Right lung (tissue), 5 donors: ENCODE results near the gene NANS. TPM values are rescaled to one million over a fixed set of nuclear protein-coding genes. Genes with fewer than 3 reads are reported as not detected.
A peak's percentile ranks its signal among the peaks of the same experiment; 100 is the strongest.

Experiments used
- DNase-seq, 2 donors: peaks; one replicate each; pipeline ENCODE4 v3.0.0-alpha.2; 2013
- polyA plus RNA-seq, 5 donors: library from polyadenylated mRNA; unstranded; fragments of 120-200 nt; gene quantifications; one replicate each; pipeline versions ENCODE4 v1.2.1 to v1.2.3, GENCODE V29; 2013; ENCODE audit warnings: inconsistent platforms in 1 of 5, low replicate concordance in 1 of 5; ENCODE audit not compliant: insufficient read length in 5 of 5, insufficient read depth in 1 of 5

Gene NANS
- polyA plus RNA-seq, 5 donors: 36.5 to 53.0 (median 39.9) TPM

GRCh38 chr9:98034593-98035546, 21.7 kb upstream of the NANS start:
- peak; percentile 47 to 67 for DNase-seq

- DNase-seq: no peak
Measured at GRCh38 chr9:98037357-98037756, 19.2 kb upstream of the NANS start.

DNA sequence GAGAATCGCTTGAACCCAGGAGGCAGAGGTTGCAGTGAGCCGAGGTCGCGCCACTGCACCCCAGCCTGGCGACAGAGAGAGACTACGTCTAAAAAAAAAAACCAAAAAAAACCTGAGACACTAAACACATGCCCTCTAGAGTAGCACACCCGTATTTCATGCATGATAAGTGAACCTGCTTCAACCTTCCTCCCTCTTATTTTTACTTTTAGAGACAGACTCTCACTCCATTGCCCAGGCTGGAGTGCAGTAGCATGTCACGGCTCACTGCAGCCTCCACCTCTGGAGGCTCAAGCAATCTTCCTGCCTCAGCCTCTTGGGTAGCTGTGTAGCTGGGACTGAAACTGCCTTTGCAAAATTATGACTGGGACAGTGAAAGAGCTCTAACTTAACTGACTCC, 17.6 kb upstream of the NANS start:
- DNase-seq: no peak

DNA sequence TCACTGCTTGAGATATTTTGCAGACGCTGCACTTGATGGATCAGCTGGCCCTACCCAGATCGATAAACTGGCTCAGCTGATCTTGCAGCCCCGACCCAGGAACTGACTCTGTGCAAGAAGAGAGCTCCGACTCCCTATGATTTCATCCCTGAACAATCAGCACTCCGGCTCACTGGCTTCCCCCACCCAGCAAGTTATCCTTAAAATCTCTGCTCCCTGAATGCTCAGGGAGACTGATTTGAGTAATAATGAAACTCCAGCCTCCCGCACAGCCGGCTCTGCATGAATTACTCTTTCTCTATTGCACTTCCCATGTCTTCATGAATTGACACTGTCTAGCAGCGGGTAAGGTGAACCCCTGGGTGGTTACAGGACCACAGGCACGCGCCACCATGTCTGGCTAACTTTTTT, 16.9 kb upstream of the NANS start:
- no peak for DNase-seq

GRCh38 chr9:98040212-98040611, 16.3 kb upstream of the NANS start:
- DNase-seq: no peak

- DNase-seq: no peak
Measured at GRCh38 chr9:98043915-98044314, 12.6 kb upstream of the NANS start.

GRCh38 chr9:98045234-98046179, 11.0 kb upstream of the NANS start:
- DNase-seq: no peak

GRCh38 chr9:98046180-98046543, 10.4 kb upstream of the NANS start:
- DNase-seq: no peak

DNA sequence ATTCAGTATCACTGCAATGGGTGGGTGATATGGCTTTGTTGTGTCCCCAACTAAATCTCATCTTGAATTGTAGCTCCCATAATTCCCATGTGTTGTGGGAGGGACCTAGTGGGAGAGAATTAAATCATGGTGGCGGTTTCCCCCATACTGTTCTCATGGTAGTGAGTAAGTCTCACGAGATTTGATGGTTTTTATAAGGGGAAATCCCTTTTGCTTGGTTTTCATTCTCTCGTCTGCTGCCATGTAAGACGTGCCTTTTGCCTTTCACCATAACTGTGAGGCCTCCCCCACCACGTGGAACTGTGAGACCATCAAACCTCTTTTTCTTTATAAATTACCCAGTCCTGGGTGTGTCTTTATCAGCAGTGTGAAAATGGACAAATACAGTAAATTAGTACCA, 9.5 kb upstream of the NANS start:
- no peak for DNase-seq

DNA sequence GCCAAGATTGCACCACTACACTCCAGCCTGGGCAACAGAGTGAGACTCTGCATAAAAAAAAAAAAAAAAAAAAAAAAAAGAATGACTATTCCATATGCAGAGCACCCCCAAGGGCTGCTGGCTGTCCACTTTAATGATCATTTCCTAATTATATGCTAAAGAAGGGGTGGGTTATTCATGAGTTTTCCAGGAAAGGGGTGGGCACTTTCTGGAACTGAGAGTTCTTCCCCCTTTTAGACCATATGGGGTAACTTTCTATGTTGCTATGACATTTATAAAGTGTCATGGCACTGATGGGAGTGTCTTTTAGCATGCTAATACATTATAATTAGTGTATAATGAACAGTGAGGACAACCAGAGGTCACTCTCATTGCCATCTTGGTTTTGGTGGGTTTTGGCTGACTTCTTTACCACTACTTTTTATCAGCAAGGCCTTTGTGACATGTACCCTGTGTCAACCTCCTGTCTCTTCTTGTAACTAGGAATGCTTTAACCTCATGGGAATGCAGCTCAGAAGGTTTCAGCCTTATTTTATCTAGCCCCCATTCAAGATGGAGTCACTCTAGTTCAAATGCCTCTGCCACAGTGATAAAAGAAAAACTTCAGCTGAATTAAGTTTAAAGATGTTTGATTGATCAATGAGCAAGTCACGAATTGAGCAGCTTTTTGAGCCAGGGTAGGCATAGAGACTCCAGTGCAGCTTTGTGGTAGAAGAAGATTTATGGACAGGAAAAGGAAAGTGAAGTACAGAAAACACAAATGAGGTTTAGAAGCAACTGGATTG, 7.1 kb upstream of the NANS start:
- no peak for DNase-seq

- DNase-seq: no peak
Measured at GRCh38 chr9:98050351-98050750, 6.2 kb upstream of the NANS start.

DNA sequence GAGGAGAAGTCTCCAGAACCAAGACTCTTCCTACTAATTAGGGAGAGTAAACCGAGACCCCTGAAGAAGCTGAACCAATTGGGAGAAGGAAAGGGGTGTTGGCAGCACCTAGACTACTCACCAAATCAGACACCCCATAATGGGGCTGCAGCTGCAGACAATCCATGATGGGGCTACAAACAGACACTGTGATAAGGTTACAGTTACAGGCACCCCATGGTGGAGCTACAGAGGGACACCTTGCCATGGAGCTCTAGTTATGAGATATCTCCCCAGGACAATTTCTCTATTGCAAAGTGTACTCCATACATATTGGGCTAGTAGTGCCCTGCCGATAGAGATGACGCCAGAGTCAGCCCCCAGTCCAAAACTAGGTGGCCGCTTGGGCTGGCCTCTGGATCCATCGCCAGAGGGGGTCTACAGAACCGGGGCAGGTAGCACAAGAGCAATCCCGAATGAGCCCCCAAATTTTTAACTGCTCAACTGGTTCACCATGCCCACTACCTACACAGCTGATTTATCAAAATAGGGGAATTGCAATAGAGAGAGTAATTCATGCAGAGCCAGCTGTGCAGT, 2.1 kb upstream of the NANS start:
- no peak for DNase-seq

GRCh38 chr9:98057138-98057799, 737 bp downstream of the NANS start:
- peak in 1 of 2 donors; percentile 26 for DNase-seq

DNA sequence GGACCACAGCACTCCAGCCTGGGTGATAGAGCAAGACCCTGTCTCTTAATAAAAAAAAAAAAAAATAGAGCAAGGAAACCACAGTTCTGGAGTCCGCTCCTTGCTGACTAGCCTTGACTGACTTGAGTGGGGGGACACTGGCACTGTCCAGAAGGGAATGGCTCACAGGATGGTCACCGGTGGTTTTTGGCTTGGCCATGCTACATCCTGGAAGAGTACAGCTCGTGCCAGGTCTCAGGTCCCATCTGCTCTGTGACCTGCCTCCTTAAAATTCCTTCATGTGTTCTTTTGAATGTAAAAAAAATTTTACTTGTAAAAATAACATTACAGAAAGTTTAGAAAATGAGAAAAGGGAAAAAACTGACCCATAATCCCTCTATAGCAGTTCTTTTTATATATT, 5.6 kb downstream of the NANS start:
- DNase-seq: no peak

DNA sequence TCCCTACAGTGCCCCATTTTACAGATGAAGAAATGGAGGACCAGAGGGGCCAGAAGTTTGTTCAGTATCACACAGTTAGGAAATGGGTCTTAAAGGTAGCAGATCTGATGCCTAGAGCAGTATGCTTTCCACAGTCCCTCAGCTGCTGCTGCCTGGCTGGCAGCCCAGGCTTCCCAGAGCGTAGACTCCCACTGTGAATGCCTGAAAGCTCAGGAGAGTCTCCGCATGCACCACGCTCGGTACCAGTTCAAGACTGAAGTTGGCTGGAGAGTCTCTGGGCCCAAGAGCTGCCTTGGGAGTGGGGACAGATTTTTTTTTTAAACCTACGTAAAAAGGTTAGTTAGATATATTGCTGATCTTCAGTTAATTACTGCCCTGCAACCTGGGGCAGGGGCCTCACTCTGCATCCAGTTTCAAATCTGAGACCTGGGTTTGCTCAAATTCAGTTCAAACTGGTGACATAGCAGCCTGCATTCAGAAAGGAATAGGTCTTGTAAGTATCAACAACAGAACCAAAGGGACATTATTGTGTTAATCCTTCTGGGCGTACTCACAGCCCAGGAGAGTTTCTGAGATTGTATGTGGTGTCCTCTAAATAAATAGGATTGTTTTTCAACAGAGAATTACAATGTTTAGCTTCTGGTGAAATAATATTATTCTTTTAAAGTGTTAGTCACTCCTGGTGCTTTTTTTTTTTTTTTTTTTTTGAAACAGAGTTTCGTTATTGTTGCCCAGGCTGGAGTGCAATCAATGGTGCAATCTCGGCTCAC, 8.3 kb downstream of the NANS start:
- no peak for DNase-seq

GRCh38 chr9:98066235-98066634, 9.7 kb downstream of the NANS start:
- DNase-seq: no peak

GRCh38 chr9:98067184-98067583, 10.7 kb downstream of the NANS start:
- no peak for DNase-seq

- DNase-seq: no peak
Measured at GRCh38 chr9:98069551-98069950, 13.0 kb downstream of the NANS start.

GRCh38 chr9:98070704-98071103, 14.2 kb downstream of the NANS start:
- DNase-seq: no peak

GRCh38 chr9:98071737-98072136, 15.2 kb downstream of the NANS start:
- DNase-seq: no peak
